KOPT-K1 (cell line): ENCODE results near the gene FUT6.
"Not testable (repeated sequence)": the region's sequence is repeated elsewhere in the genome, so short reads cannot be mapped to it uniquely, and the experiment has no call there.

ENCODE experiments used
- H3K27ac ChIP-seq: fragments of 200-600 bp; sonication (generic); 2 replicates; pipeline ENCODE4 v1.5.1; 2016; ENCODE audit warnings: antibody characterized with exemption, mild to moderate bottlenecking, low read depth, low read length; ENCODE audit not compliant: poor library complexity, severe bottlenecking
- H3K36me3 ChIP-seq: fragments of 200-600 bp; sonication (generic); 2 replicates; pipeline ENCODE4 v1.5.1; 2017; ENCODE audit warnings: antibody characterized with exemption, mild to moderate bottlenecking, low read length, moderate library complexity; ENCODE audit not compliant: insufficient read depth
- H3K9me3 ChIP-seq: fragments of 200-600 bp; sonication (generic); 2 replicates; pipeline ENCODE4 v1.5.1; 2017; ENCODE audit warnings: antibody characterized with exemption, low read length, mild to moderate bottlenecking; ENCODE audit not compliant: insufficient read depth, poor library complexity, severe bottlenecking

FUT6 gene

GRCh38 chr19:5793188-5793587 is 46.3 kb downstream of the FUT6 start:
- Histone ChIP-seq H3K27ac (no peak overlapping the region), H3K9me3 (no peaks in the 10 kb centered on the region), H3K36me3 (peaks cover 21% of the 10 kb centered on the region)

DNA sequence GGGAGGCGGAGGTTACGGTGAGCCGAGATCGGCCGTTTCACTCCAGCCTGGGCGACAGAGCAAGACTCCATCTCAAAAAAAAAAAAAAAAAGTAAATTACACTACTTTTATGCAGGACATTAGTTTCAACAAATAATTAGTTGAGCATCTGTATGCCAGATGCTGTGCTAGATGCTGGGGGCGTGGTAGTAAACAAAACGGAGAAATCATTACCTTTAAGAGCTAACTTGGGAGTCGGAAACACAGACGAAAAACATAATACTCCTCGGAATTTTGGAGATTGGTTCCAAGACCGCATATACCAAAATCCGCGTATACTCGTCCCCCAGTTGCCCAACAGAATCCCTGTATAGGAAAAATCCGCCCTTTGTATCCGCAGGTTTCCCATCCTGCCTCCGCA is 47.3 kb downstream of the FUT6 start:
- Histone ChIP-seq H3K27ac (no peak overlapping the region), H3K9me3 (no peaks in the 10 kb centered on the region), H3K36me3 (peaks cover 31% of the 10 kb centered on the region)

- H3K36me3 ChIP-seq = peaks cover 44% of the 10 kb centered on the region
- H3K27ac ChIP-seq = peak within 1 kb of the TSS; percentile 95
- H3K9me3 ChIP-seq = no peaks in the 10 kb centered on the region
These were observed 48.7 kb downstream of the FUT6 start, which contains the start of gene DUS3L for GRCh38 chr19:5790559-5791520. TSS of gene DUS3L (minus strand) at chr19:5791163. CDS start at chr19:5791141, 22 bp downstream.

GRCh38 chr19:5789886-5790558 is 49.5 kb downstream of the FUT6 start:
- Histone ChIP-seq H3K27ac (peak overlapping the region; percentile 95), H3K9me3 (no peaks in the 10 kb centered on the region), H3K36me3 (peaks cover 53% of the 10 kb centered on the region)

DNA sequence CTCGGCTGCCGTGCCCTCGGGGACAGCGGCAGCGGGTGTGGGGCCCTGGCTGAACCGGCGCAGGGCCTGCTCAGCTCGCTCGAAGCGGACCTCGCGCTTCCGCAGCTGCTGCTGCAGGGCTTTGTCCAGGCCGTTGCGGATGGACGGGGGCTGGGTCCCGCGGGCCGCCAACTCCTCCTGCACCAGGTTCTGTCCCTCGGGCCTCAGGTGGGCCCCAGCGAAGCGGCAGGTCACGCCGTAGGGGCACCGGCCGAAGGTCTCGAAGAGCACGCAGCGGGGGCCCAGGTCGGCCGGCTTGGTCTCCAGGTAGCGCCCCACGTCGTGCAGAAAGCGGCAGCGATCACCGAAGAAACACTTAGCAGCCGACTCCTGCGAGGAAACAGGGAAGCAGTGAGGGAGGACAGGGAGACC is 50.1 kb downstream of the FUT6 start:
- H3K36me3 ChIP-seq = peaks cover 59% of the 10 kb centered on the region

GRCh38 chr19:5788422-5788821 is 51.1 kb downstream of the FUT6 start:
- Histone ChIP-seq H3K9me3 (no peaks in the 10 kb centered on the region), H3K36me3 (peaks cover 66% of the 10 kb centered on the region)

More for the DNA sequence above, 50.1 kb downstream of the FUT6 start:
- Histone ChIP-seq H3K9me3 (no peaks in the 10 kb centered on the region), H3K27ac (no peak overlapping the region)

DNA sequence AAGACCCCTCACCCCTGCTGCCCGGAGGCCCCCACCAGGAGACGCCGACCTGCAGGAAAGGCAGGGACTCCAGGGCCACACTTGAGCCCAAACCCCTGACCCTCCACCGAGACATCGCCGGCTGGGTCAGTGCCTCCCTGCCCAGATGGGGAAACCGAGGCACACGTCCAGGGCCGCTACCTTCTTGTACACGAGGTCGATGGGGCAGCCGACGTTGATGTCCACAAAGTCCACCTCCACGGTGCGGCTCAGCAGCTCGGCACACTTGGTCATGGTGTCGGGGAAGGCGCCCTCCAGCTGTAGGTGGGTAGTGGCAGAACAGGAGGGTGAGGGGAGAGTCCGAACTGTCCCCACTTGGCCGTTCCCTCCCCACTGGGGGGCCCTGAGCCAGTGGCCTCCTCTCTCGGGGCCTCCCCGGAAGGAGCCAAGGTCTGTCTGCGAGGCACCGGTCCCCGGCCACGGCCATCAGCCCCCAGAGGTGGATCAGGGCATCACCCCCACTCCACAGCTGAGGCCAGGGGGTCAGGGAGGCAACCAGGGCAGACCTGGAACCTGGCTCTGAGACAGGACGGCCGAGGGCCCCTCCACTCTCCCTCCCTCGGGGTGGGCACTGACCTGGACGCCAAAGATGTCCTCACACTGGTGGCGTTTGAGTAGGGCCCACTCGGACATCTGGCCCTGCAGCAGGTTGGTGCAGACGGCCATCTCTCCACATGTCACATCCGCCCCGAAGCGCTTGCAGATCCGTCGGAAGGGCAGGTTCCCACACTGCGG is 51.9 kb downstream of the FUT6 start:
- H3K9me3 ChIP-seq = no peaks in the 10 kb centered on the region
- H3K27ac ChIP-seq = no peak overlapping the region
- peaks cover 73% of the 10 kb centered on the region for H3K36me3 ChIP-seq

More at GRCh38 chr19:5788422-5788821, 51.1 kb downstream of the FUT6 start:
- H3K27ac ChIP-seq = no peak overlapping the region

GRCh38 chr19:5786593-5787408 is 52.7 kb downstream of the FUT6 start:
- no peaks in the 10 kb centered on the region for H3K9me3 ChIP-seq
- H3K36me3 ChIP-seq = peaks cover 78% of the 10 kb centered on the region
- no peak overlapping the region for H3K27ac ChIP-seq

DNA sequence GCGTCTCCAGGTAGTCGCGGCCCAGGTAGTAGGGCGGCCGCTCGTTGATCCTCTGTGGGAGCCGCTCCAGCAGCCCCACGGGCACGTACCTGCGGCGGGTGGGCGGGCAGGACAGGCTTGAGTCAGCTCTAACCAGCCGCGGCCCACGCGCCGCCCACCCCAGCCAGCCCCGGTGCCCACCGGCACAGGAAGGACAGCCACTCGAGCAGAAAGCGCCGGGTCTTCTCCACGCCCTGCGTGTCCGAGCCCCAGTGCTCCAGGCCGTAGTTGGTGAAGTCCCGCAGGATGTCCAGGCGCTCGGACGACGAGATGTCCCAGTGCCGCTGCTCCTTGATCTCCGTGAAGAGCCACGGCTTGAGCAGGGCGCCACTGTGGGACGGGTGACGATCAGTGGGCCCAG is 54.1 kb downstream of the FUT6 start:
- Histone ChIP-seq H3K27ac (no peak overlapping the region), H3K36me3 (peaks cover 78% of the 10 kb centered on the region), H3K9me3 (no peaks in the 10 kb centered on the region)

DNA sequence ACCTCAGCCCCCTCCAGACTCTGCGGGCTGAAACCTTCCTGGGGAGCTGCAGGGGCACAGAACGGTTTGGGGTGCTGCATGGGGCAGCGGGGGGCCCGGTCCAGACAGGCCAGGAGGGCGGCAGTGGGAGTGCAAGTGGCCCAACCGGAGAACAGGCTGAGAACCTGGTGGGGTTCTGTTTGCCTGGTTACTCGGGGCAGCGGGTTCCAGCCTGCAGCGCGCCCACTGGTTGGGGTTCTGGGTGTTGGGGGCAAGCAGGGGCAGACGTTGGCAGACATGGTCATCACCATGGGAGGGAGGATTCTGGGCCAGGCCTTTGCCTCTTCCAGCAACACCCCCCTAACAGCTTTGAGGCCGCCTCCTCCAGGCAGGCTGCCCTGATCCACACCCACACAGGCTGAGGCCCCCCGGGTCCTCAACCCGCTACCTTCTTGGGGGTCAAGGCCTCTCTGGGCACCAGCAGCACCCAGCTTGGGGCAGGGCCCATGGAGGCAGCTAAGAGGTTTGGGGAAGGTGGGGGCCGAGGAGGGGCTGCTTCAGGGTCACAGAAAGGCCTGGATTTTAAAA is 54.8 kb downstream of the FUT6 start, which contains the start of gene PRR22:
TSS of gene PRR22 (minus strand) at position 166 of the 567 bp plus-strand sequence. CDS start at position 80, 86 bp downstream.
- Histone ChIP-seq H3K36me3 (peaks cover 72% of the 10 kb centered on the region), H3K9me3 (no peaks in the 10 kb centered on the region), H3K27ac (no peak within 1 kb of the TSS)

GRCh38 chr19:5782945-5783919 is 56.3 kb downstream of the FUT6 start:
- H3K27ac ChIP-seq = no peak overlapping the region
- peaks cover 57% of the 10 kb centered on the region for H3K36me3 ChIP-seq

GRCh38 chr19:5782322-5782721 is 57.2 kb downstream of the FUT6 start:
- H3K9me3 ChIP-seq = no peaks in the 10 kb centered on the region
- no peak overlapping the region for H3K27ac ChIP-seq
- peaks cover 48% of the 10 kb centered on the region for H3K36me3 ChIP-seq

More at GRCh38 chr19:5782945-5783919, 56.3 kb downstream of the FUT6 start:
- no peaks in the 10 kb centered on the region for H3K9me3 ChIP-seq

- H3K9me3 ChIP-seq, H3K27ac ChIP-seq: not testable (repeated sequence)
- H3K36me3 ChIP-seq = peaks cover 34% of the 10 kb centered on the region
These were observed 58.6 kb downstream of the FUT6 start for GRCh38 chr19:5780916-5781315.
